ENCODE measurements around the gene TTC34.
"Not testable (repeated sequence)": the region's sequence is repeated elsewhere in the genome, so short reads cannot be mapped to it uniquely, and the experiment has no call there.

The TTC34 gene

DNA sequence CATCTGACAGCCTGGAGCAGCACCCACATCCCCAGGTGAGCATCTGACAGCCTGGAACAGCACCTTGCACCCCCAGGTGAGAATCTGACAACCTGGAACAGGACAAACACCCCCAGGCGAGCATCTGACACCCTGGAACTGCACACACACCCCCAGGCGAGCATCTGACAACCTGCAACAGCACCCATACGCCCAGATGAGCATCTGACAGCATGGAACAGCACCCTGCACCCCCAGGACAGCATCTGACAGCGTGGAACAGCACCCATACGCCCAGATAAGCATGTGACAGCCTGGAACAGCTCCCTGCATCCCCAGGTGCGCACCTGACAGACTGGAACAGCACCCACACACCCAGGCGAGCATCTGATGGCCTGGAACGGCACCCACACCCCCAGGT lies 49.0 kb downstream of the TTC34 start:
- not testable (repeated sequence) for FAIRE-seq; DNase-seq (ENCODE audit: insufficient read length)

DNA sequence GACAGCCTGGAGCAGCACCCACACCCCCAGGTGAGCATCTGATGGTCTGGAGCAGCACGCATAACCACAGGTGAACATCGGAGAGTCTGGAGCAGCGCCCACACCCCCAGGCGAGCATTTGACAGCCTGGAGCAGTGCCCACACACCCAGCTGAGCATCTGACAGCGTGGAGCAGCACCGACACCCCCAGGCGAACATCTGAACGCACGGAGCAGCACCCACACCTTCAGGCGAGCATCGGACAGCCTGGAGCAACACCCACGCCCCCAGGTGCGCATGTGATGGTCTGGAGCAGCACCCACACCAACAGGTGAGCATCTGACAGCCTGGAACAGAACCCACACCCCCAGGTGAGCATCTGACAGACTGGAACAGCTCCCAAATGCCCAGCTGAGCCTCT lies 49.6 kb downstream of the TTC34 start:
- not testable (repeated sequence) for DNase-seq (ENCODE audit: insufficient read length); FAIRE-seq

DNA sequence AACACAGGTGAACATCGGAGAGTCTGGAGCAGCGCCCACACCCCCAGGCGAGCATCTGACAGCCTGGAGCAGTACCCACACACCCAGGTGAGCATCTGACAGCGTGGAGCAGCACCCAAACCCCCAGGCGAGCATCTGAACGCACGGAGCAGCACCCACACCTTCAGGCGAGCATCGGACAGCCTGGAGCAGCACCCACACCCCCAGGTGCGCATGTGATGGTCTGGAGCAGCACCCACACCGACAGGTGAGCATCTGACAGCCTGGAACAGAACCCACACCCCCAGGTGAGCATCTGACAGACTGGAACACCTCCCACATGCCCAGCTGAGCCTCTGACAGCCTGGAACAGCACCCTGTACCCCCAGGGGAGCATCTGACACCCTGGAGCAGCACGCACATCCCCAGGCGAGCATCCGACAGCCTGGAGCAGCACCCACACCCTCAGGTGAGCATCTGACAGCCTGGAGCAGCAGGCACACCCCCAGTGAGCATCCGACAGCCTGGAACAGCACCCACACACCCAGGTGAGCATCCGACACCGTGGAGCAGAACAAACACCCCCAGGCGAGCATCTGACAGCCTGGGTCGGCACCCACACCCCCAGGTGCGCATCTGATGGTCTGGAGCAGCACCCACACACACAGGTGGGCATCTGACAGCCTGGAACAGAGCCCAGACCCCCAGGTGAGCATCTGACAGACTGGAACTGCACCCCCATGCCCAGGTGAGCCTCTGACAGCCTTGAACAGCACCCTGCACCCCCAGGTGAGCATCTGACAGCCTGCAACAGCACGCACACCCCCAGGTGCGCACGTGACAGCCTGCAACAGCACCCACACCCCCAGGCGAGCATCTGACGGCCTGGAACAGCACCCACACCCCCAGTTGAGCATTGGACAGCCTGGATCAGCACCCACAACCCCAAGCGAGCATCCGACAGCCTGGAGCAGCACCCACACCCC lies 50.4 kb downstream of the TTC34 start:
- not testable (repeated sequence) for DNase-seq (ENCODE audit: insufficient read length); FAIRE-seq

DNA sequence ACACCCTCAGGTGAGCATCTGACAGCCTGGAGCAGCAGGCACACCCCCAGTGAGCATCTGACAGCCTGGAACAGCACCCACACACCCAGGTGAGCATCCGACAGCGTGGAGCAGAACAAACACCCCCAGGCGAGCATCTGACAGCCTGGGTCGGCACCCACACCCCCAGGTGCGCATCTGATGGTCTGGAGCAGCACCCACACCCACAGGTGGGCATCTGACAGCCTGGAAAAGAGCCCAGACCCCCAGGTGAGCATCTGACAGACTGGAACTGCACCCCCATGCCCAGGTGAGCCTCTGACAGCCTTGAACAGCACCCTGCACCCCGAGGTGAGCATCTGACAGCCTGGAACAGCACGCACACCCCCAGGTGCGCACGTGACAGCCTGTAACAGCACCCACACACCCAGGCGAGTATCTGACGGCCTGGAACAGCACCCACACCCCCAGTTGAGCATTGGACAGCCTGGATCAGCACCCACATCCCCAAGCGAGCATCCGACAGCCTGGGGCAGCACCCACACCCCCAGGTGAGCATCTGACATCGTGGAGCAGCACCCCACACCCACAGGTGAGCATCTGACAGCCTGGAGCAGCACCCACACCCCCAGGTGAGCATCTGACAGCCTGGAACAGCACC lies 51.3 kb downstream of the TTC34 start:
- DNase-seq (ENCODE audit: insufficient read length); FAIRE-seq: not testable (repeated sequence)

DNA sequence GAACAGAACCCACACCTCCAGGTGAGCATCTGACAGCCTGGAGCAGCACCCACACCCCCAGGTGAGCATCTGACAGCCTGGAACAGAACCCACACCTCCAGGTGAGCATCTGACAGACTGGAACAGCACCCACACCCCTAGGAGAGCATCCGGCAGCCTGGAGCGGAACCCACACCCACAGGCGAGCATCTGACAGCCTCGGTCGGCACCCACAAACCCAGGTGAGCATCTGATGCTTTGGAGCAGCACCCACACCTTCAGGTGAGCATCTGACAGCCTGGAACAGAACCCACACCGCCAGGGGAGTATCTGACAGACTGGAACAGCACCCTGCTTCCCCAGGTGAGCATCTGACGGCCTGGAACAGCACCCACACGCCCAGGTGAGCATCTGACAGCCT lies 52.9 kb downstream of the TTC34 start:
- DNase-seq (ENCODE audit: insufficient read length); FAIRE-seq: not testable (repeated sequence)

DNA sequence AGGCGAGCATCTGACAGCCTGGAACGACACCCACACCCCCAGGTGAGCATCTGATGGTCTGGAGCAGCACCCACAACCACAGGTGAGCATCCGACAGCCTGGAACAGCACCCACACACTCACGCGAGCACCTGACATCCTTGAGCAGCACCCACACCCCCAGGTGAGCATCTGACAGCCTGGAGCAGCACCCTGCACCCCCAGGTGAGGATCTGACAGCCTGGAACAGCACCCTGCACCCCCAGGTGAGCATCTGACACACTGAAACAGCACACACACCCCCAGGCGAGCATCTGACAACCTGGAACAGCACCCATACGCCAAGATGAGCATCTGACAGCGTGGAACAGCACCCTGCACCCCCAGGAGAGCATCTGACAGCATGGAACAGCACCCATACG lies 106.7 kb downstream of the TTC34 start:
- not testable (repeated sequence) for DNase-seq (ENCODE audit: insufficient read length); FAIRE-seq

DNA sequence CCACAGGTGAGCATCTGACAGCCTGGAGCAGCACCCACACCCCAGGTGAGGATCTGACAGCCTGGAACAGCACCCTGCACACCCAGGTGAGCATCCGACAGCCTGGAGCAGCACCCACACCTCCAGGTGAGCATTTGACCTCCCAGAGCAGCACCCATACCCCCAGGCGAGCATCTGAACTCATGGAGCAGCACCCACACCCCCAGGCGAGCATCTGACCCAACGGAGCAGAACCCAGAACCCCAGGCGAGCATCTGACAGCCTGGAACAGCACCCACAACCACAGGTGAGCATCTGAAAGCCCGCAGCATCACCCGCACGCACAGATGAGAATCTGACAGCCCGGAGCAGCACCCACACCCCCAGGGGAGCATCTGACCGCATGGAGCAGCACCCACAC lies 111.3 kb downstream of the TTC34 start:
- not testable (repeated sequence) for FAIRE-seq; DNase-seq (ENCODE audit: insufficient read length)

DNA sequence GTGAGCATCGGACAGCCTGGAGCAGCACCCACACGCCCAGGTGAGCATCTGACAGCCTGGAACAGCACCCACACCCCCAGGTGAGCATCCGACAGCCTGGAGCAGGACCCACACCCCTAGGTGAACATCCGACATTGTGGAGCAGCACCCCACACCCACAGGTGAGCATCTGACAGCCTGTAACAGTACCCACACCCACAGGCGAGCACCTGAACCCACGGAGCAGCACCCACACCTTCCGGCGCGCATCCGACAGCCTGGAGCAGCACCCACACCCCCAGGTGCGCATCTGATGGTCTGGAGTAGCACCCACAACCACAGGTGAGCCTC lies 113.2 kb downstream of the TTC34 start:
- FAIRE-seq; DNase-seq (ENCODE audit: insufficient read length): not testable (repeated sequence)

DNA sequence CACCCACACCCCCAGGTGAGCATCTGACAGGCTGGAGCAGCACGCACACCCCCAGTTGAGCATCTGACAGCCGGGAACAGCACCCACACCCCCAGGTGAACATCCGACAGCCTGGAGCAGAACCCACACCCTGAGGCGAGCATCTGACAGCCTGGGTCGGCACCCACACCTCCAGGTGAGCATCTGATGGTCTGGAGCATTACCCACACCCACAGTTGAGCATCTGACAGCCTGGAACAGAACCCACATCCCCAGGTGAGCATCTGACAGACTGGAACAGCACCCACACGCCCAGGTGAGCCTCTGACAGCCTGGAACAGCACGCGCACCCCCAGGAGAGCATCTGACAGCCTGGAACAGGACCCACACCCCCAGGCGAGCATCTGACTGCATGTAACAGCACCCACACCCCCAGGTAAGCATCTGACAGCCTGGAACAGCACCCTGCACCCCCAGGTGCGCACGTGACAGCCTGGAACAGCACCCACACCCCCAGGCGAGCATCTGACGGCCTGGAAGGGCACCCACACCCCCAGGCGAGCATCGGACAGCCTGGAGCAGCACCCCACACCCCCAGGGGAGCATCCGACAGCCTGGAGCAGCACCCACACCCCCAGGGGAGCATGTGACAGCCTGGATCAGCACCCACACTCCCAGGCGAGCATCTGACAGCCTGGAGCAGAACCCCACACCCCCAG lies 113.7 kb downstream of the TTC34 start:
- not testable (repeated sequence) for FAIRE-seq; DNase-seq (ENCODE audit: insufficient read length)

DNA sequence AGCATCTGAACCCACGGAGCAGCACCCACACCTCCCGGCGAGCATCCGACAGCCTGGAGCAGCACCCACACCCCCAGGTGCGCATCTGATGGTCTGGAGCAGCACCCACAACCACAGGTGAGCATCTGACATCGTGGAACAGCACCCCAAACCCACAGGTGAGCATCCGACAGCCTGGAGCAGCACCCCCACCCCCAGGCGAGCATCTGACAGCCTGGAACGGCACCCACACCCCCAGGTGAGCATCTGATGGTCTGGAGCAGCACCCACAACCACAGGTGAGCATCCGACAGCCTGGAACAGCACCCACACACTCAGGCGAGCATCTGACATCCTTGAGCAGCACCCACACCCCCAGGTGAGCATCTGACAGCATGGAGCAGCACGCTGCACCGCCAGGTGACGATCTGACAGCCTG lies 114.3 kb downstream of the TTC34 start:
- DNase-seq (ENCODE audit: insufficient read length); FAIRE-seq: not testable (repeated sequence)

DNA sequence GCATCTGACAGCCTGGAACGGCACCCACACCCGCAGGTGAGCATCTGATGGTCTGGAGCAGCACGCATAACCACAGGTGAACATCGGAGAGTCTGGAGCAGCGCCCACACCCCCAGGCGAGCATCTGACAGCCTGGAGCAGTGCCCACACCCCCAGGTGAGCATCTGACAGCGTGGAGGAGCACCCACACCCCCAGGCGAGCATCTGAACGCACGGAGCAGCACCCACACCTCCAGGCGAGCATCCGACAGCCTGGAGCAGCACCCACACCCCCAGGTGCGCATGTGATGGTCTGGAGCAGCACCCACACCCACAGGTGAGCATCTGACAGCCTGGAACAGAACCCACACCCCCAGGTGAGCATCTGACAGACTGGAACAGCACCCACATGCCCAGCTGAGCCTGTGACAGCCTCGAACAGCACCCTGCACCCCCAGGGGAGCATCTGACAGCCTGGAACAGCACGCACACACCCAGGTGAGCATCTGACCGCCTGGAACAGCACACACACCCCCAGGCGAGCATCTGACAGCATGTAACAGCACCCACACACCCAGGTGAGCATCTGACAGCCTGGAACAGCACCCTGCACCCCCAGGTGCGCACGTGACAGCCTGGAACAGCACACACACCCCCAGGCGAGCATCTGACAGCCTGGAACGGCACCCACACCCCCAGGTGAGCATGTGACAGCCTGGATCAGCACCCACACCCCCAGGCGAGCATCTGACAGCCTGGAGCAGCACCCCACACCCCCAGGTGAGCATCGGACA lies 115.2 kb downstream of the TTC34 start:
- FAIRE-seq; DNase-seq (ENCODE audit: insufficient read length): not testable (repeated sequence)

DNA sequence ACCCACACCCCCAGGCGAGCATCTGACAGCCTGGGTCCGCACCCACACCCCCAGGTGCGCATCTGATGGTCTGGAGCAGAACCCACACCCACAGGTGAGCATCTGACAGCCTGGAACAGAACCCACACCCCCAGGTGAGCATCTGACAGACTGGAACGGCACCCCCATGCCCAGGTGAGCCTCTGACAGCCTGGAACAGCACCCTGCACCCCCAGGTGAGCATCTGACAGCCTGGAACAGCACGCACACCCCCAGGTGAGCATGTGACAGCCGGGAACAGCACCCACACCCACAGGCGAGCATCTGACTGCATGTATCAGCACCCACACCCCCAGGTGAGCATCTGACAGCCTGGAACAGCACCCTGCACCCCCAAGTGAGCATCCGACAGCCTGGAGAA lies 115.8 kb downstream of the TTC34 start:
- not testable (repeated sequence) for FAIRE-seq; DNase-seq (ENCODE audit: insufficient read length)

DNA sequence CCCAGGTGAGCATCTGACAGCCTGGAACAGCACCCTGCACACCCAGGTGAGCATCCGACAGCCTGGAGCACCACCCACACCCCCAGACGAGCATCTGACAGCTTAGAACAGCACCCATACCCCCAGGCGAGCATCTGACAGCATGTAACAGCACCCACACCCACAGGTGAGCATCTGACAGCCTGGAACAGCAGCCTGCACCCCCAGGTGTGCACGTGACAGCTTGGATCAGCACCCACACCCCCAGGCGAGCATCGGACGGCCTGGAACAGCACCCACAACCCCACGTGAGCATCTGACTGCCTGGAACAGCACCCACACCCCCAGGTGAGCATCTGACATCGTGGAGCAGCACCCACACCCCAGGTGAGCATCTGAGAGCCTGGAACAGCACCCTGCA lies 116.6 kb downstream of the TTC34 start:
- not testable (repeated sequence) for FAIRE-seq; DNase-seq (ENCODE audit: insufficient read length)

DNA sequence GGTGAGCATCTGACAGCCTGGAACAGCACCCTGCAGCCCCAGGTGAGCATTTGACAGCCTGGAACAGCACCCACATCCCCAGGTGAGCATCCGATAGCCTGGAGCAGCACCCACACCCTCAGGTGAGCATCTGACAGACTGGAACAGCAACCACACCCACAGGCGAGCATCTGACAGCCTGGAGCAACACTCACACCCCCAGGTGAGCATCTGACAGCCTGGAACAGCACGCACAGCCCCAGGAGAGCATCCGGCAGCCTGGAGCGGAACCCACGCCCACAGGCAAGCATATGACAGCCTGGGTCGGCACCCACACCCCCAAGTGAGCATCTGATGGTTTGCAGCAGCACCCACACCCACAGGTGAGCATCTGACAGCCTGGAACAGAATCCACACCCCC lies 117.5 kb downstream of the TTC34 start:
- FAIRE-seq; DNase-seq (ENCODE audit: insufficient read length): not testable (repeated sequence)

DNA sequence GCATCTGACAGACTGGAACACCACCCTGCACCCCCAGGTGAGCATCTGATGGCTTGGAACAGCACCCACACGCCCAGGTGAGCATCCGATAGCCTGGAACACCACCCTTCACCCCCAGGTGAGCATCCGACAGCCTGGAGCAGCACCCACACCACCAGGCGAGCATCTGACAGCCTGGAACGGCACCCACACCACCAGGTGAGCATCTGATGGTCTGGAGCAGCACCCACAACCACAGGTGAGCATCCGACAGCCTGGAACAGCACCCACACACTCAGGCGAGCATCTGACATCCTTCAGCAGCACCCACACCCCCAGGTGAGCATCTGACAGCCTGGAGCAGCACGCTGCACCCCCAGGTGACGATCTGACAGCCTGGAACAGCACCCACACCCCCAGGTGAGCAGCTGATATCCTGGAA lies 118.2 kb downstream of the TTC34 start:
- FAIRE-seq; DNase-seq (ENCODE audit: insufficient read length): not testable (repeated sequence)

DNA sequence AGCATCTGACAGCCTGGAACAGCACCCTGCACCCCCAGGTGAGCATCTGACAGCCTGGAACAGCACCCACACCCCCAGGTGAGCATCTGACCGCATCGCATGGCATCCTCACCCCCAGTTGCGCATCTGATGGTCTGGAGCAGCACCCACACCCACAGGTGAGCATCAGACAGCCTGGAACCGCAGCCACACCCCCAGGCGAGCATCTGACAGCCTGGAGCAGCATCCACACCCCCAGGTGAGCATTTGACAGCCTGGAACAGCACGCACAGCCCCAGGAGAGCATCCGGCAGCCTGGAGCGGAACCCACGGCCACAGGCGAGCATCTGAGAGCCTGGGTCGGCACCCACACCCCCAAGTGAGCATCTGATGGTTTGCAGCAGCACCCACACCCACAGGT lies 118.6 kb downstream of the TTC34 start:
- DNase-seq (ENCODE audit: insufficient read length); FAIRE-seq: not testable (repeated sequence)

DNA sequence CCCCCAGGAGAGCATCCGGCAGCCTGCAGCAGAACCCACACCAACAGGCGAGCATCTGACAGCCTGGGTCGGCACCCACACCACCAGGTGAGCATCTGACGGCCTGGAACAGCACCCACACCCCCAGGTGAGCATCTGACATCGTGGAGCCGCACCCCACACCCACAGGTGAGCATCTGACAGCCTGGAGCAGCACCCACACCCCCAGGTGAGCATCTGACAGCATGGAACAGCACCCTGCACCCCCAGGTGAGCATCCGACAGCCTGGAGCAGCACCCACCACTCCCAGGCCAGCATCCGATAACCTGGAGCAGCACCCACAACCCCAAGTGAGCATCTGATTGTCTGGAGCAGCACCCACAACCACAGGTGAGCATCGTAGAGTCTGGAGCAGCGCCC lies 124.8 kb downstream of the TTC34 start:
- DNase-seq (ENCODE audit: insufficient read length); FAIRE-seq: not testable (repeated sequence)

DNA sequence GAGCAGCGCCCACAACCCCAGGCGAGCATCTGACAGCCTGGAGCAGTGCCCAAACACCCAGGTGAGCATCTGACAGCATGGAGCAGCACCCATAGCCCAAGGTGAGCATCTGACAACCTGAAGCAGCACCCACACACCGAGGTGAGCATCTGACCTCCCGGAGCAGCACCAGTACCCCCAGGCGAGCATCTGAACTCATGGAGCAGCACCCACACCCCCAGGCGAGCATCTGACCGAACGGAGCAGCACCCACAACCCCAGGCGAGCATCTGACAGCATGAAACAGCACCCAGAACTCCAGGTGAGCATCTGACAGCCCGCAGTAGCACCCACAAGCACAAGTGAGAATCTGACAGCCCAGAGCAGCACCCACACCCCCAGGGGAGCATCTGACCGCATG lies 129.8 kb downstream of the TTC34 start:
- not testable (repeated sequence) for FAIRE-seq; DNase-seq (ENCODE audit: insufficient read length)

DNA sequence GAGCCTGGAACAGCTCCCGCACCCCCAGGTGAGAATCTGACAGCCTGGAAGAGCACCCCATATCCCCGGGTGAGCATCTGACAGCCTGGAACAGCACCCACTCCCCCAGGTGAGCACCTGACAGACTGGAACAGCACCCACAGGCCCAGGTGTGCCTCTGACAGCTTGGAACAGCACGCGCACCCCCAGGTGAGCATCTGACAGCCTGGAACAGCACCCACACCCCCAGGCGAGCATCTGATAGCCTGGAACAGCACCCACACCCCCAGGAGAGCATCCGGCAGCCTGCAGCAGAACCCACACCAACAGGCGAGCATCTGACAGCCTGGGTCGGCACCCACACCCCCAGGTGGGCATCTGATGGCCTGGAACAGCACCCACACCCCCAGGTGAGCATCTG lies 141.7 kb downstream of the TTC34 start:
- DNase-seq (ENCODE audit: insufficient read length); FAIRE-seq: not testable (repeated sequence)

DNA sequence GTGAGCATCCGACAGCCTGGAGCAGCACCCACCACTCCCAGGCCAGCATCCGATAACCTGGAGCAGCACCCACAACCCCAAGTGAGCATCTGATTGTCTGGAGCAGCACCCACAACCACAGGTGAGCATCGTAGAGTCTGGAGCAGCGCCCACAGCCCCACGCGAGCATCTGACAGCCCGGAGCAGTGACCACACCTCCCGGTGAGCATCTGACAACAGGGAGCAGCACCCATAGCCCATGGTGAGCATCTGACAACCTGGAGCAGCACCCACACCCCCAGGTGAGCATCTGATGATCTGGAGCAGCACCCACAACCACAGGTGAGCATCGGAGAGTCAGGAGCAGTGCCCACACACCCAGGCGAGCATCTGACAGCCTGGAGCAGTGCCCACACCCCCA lies 143.6 kb downstream of the TTC34 start:
- not testable (repeated sequence) for DNase-seq (ENCODE audit: insufficient read length); FAIRE-seq

Measured in GM12892 (cell line).